Ishikawa (cell line): ENCODE results near the gene SCRT2.

Experiments used
- CEBPB ChIP-seq: IDR thresholded peaks from 2 replicates; pipeline ENCODE4 v1.6.1; 2012
- CREB1 ChIP-seq: IDR thresholded peaks from 2 replicates; pipeline ENCODE4 v1.6.1; 2012; ENCODE audit warnings: low read depth
- EGR1 ChIP-seq: IDR thresholded peaks from 2 replicates; pipeline ENCODE4 v1.6.1; 2012
- EP300 ChIP-seq: IDR thresholded peaks from 2 replicates; pipeline ENCODE4 v1.6.1; 2012; ENCODE audit warnings: borderline replicate concordance
- FOXM1 ChIP-seq: IDR thresholded peaks from 2 replicates; pipeline ENCODE4 v1.6.1; 2012; ENCODE audit warnings: low read depth, borderline replicate concordance
- NFIC ChIP-seq: IDR thresholded peaks from 2 replicates; pipeline ENCODE4 v1.6.1; 2012
- RAD21 ChIP-seq: IDR thresholded peaks from 2 replicates; pipeline ENCODE4 v1.6.1; 2012; ENCODE audit warnings: low read depth
- REST ChIP-seq: IDR thresholded peaks from 2 replicates; pipeline ENCODE4 v1.6.1; 2012; ENCODE audit warnings: low read depth, mild to moderate bottlenecking
- TAF1 ChIP-seq: IDR thresholded peaks from 2 replicates; pipeline ENCODE4 v1.6.1; 2012; ENCODE audit warnings: low read depth, mild to moderate bottlenecking
- TCF12 ChIP-seq: IDR thresholded peaks from 2 replicates; pipeline ENCODE4 v1.6.1; 2012; ENCODE audit warnings: low read depth
- TEAD4 ChIP-seq: IDR thresholded peaks from 2 replicates; pipeline ENCODE4 v1.6.1; 2012
- USF1 ChIP-seq: IDR thresholded peaks from 2 replicates; pipeline ENCODE4 v1.6.1; 2012
- YY1 ChIP-seq: IDR thresholded peaks from 2 replicates; pipeline ENCODE4 v1.6.1; 2012; ENCODE audit warnings: low read depth
- ZBTB7A ChIP-seq: IDR thresholded peaks from 2 replicates; pipeline ENCODE4 v1.6.1; 2012; ENCODE audit warnings: low read depth
- TF ChIP-seq, protein P1 (sequence below): IDR thresholded peaks from 2 replicates; pipeline ENCODE4 v1.6.1; 2012

The SCRT2 gene

DNA sequence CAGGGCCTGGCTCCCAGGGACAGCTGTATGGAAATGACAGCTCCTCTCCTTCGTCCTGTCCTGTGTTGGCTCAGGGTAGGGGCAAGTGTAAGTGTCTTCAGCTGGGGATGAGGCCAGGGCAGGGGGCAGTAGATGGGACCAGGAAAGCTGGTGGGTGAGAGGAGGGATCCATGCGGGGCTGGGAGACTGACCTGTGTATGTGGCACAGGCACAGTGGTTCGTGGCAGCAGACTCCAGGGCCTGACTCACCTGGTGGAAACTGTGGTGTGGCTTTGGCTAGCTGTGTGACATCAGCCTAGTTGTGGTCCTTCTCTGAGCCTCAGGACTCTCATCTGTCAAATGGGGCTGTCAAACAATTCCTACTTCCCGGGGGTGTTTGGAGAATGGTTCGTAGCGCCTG lies 13.7 kb upstream of the SCRT2 start:
- TF ChIP-seq USF1 = no peak
- no peak for TF ChIP-seq NFIC
- no peak for TF ChIP-seq RAD21
- no peak for TF ChIP-seq FOXM1
- TF ChIP-seq REST = no peak
- TF ChIP-seq TAF1 = no peak
- TF ChIP-seq TCF12 = no peak

- TF ChIP-seq ZBTB7A (no peak), RAD21 (no peak), CEBPB (no peak), TAF1 (no peak), FOXM1 (no peak), YY1 (no peak), USF1 (no peak), EP300 (no peak), TEAD4 (no peak), TCF12 (no peak)
- TF ChIP-seq, protein P1, sequence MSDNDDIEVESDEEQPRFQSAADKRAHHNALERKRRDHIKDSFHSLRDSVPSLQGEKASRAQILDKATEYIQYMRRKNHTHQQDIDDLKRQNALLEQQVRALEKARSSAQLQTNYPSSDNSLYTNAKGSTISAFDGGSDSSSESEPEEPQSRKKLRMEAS = no peak
These were observed 13.2 kb upstream of the SCRT2 start for GRCh38 chr20:688809-689212.

- TF ChIP-seq EGR1 (no peak), RAD21 (no peak)
These were observed 12.0 kb upstream of the SCRT2 start for GRCh38 chr20:687468-688203.

DNA sequence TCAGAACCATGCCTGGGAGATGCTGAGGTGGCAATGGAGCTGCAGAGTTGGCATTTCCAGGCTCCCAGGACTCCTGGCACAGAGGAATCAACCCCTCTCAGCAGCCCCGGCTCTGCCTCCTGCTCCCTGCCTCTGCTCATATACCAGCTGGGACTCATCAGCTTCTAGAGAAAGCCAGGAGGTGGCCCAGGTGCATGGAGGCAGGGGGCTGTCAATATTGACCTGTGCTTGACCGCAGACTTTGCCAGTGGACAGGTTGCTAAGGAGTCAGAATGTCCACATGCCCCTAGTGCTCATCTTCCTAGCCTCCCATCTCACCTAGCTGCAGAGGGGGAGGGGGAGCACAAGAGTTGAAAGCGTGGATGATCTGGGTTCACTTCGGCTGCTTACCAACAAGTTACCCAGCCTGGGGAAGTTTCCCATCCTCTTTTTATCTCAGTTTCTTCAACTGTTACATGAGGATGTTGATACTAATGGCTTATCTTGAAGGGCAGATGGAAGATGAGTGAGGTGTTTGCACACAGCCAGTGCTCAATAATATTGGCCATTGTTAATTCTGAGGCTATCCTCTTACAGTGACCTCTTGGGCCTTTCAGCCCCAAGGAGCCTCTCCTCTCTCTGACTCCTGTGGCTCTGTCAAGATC lies 9.2 kb upstream of the SCRT2 start:
- TF ChIP-seq EGR1 (no peak), TAF1 (no peak), FOXM1 (no peak), REST (no peak), EP300 (no peak), TEAD4 (no peak), USF1 (no peak), TCF12 (no peak), YY1 (no peak), CEBPB (no peak), CREB1 (no peak), RAD21 (no peak), ZBTB7A (no peak), NFIC (no peak)
- TF ChIP-seq, protein P1 = no peak

GRCh38 chr20:682123-682522 lies 6.5 kb upstream of the SCRT2 start:
- TF ChIP-seq RAD21 (no peak), EP300 (no peak)

DNA sequence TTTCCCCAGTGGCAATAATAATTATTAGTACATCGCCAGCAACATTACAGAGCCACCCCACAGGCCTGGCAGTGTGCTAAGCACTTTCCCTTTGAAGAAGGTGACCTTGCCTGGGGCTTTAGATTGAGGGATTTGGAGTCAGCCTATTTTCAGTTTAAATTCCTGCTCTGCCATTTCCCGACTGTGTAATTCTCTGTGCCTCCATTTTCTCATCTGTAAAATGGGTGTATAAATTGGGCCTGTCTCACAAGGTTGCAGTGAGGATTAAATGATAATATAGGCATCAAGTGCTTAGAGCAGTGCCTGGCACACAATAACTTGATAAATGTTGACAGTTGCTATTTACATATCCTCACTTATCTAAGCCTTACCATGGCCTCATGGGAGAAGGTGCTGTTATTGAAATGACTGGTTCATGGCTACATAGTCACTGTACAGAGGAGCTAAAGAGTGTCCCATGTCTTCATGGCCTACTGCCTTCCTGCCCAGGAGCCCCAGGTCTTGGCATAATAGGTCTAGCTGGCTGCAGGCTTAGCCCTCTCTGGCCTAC lies 5.1 kb upstream of the SCRT2 start:
- no peak for TF ChIP-seq REST
- TF ChIP-seq TAF1 = no peak
- TF ChIP-seq CREB1 = no peak
- TF ChIP-seq EGR1 = no peak
- TF ChIP-seq TCF12 = no peak
- TF ChIP-seq YY1 = no peak
- no peak for TF ChIP-seq NFIC
- TF ChIP-seq RAD21 = no peak
- no peak for TF ChIP-seq ZBTB7A
- no peak for TF ChIP-seq FOXM1
- no peak for TF ChIP-seq USF1
- TF ChIP-seq CEBPB = no peak
- TF ChIP-seq TEAD4 = no peak
- TF ChIP-seq, protein P1 = no peak
- TF ChIP-seq EP300 = no peak
